GM11168 (cell line): ENCODE results near the gene LIX1L.

Source experiments
- in situ Hi-C: fragments of 300-500 bp; cut with MboI; formaldehyde crosslinking; loops from one replicate; pipeline ENCODE4 v1.12.0; 2022; ENCODE audit warnings: low sequenced_read_pairs; ENCODE audit not compliant: unreplicated experiment

Gene LIX1L

DNA sequence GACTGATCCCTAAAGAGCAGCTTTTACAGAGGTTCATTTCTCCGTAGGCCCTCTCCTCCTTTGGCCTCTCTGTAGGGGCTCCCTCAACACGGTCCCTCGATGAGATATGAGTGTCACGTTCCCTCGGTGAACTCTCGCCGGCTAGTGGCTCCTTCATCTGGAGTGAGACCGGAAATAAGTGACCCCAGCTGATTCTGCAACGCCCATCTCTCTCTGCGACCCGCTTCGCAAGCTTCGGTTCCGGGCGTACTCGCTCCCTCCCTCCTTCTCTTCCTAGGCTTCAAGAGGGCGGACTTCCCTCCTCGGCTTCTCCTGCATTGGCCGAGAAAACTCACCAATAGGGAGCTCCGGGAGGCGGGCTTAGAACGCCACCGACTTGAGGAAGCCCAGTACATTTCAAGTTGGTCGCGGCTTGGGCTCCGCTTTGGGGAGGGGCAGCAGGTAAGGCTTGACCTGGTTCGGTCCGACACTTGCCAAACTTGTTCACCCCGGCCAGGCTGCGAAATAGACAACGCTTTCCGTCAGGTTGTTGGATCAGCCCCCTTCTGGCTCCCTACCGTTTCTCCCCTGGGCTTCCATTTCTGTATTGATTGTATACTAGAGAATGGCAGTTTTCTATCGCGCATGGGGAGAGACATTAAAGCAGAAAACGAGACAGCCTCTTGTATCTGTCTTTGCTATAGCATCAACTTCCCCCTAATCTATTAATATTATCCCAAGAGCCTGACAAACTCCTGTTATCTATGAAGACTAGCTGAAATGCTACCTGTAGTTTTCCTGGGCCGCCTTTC is 6.7 kb upstream of the LIX1L start, which contains the start of the genes ANKRD34A and POLR3GL:
TSS of gene ANKRD34A (minus strand) at position 248 of the 791 bp plus-strand sequence. CDS start 2,816 bp downstream, outside the sequence.
TSS of gene POLR3GL (plus strand) at position 363 of the 791 bp plus-strand sequence. CDS start 10,176 bp downstream, outside the sequence.
- in situ Hi-C loops, result no loop called here

DNA sequence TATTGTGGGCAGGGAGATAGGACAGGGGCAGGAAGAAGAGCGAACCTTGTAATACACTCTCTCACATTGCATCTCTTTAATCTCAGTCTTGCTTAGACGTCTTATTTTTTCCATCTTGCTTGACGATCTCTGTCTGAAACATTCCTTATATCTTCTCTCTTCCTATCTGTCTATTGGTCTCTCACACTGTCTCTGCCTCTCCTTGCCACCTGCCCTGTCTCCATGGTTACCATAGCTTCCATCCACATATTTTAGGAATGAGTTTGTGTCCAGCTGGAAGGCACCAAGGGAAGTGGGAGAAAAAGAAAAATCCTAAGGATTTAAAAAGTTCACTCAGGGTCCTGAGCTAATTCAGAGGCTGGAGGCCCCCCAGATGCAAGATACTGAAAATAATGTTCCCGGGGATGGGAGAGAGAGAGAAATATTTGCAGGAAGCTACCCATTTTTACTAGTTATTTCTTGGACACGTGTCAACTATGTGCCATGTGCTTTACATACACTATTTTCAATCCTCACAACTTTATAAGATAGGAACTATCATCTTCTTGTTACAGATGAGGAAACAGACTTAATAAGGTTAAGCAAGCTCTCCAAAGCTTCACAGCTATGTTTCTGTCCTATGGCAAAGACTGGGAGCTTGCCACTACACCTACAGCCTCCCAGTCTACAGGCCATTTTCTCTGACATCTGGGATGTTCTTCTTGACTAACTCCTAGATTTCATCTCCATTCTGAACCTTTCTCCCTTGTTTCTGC is 5.6 kb upstream of the LIX1L start:
- in situ Hi-C loops, result no loop called here

DNA sequence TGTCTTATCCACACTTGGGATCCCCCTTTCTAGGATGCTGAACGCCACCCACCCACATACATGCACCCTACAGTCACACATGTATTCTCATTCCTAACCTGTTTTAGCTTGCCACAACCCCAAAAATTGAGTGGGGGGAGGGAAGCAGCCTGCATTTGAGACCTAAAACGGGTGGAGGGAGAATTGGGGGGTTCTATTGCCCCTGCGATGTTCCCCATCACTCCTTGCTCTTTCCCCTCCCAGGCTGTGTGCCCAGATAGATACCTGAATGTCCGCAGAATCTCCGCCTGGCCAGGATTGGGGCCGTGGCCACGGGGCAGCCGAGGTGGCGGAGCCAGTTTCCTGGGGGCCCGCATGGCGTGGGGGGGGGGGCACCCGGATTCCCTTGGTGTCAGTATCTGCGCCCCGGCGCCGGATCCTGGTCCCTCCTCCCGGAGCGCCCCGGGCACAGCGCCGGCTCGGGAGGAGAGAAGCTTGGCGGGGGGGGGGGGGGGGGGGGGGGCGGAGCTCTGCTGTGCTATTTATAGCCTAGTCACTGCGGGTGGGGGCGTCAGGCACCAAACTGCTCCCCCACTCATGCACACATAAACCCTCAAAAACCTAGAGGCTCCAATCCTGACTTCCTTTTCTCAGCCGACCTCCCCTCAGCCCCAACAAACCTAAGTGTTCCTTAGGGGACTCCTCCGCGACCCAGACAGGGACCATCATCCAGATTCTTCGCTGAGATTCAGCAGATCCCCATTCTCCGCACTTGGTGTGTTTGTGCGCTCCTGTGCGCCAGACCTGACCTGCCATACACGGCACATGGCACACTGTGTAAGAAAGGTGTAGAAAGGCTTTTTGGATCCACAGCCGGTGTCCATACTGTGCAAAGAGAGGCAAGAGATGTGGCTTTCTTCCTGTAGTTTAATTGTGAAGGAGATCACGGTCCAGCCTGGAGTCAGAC is 4.6 kb upstream of the LIX1L start:
- in situ Hi-C loops, result no loop called here

DNA sequence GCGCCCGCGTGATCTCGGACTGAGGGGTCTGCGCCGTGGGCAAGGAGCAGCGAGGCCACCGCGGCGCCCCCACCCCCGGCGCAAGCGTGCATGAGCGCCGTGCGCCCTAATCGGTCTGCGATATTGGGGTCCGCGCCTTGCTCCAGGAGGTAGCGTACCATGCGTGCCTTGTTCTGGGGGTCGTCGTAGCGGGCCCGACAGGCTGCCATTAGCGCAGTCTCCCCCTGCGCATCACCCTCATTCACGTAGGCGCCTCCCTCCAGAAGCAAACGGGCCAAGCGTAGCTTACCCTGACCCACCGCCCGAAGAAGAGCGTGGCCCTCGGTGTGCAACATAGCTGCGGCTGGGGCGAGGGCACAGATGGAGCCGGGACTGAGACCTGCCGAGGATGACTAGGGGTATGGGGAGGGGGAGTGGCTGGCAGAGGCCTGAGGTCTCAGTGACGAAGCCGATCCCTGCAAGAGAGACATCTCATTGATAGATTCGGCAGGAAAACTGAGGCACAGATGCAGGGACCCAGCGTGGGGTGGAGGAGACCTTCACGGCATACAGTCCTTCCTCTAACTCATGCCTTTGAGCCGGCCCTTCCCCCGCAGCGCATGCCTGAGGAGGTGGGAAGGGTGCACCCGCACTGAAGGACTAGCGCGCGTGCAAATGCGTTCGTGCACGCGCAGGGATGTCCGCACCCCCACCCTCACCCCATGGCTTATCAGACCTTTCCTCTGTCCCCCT is 3.8 kb upstream of the LIX1L start:
- in situ Hi-C loops, result no loop called here

DNA sequence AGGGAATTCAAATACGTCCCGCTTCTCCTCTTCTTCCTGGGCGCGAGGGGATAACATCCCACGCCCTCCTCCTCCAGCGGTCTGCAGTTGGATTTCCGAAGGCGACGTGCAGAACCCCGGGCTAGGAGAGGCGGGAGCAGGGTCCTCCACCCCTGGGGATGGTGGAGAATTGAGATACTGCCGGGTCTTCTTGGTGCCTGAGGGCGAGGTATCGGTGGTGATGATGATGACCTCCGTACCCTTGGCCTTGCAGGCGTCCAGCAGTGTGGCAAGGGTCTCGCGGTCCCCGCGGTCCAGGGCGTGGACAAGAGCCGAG is 3.2 kb upstream of the LIX1L start:
- in situ Hi-C loops, result no loop called here

DNA sequence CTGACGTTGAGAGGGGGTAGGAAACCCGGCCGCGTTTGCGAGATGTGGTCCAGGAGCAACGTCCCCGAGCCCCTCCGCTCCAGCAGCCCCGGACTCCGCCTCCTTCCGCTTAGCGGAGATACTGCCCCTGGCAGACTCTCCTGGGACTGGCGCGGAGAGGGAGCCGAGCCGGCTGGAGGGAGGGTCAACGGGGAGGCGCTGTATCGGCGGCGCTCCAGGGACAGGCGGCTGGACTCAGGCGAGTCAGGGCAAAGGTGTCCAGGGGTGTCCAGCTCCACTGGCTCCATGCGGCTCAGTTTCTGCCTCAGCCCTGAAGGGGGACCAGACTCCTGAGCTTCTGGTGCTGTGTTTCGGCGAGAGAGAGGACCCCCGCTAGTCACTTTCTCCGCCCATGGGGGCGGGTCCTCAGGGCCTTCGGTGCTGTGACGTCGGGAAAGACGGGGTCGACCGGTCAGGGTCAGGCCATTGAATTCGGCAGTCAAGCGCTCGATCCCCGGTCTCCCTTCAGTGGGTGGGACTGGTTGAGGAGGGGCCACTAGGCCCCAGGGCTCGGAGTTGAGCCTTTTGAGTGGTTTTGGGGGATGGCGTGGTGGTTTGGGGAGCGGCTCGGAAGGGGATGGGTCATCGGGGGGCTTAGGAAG is 2.8 kb upstream of the LIX1L start:
- in situ Hi-C loops, result no loop called here

DNA sequence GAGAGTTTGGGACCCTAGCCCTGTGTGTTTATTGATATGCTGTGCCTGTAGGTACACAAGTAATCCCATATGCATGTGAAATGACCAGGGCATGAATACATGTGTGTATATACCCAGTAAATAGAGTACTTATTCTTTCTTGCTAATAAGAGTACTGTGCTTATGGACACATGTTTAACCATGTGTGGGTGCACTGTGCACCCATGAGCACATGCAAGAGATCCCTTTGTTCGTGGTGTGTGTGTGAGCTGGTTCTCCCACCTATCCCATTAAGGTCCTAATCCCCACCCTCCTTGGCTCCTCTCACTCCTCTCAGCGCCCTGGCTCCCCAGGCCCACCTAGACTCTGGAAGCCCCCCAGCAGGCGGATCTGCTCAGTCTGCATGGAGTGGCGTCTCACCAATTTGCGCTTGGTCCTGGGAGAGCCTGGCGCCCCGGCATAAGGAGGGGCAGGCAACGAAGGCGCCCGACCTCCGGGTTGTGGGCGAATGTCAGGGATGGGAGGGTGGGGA is 2.2 kb upstream of the LIX1L start:
- in situ Hi-C loops, result no loop called here

DNA sequence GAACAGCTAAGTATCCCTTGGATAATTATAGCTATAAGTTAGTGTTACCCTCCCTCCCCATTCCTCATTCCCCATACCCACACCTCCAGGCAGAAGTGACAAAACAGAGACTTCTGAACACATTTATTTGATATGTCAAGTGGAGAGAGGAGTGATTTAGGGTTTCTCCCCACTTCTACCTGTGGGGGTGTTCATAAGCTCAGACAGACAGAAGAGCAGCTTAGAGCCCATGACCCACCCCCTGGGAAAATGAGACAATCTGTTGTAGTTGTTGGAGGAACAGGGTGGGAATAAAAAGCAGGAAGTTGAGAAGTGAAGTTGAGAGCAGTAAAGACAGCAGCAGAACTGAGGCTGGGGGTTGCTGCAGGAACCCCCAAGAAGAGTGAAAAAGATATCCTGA is 1.5 kb upstream of the LIX1L start:
- in situ Hi-C loops, result no loop called here

DNA sequence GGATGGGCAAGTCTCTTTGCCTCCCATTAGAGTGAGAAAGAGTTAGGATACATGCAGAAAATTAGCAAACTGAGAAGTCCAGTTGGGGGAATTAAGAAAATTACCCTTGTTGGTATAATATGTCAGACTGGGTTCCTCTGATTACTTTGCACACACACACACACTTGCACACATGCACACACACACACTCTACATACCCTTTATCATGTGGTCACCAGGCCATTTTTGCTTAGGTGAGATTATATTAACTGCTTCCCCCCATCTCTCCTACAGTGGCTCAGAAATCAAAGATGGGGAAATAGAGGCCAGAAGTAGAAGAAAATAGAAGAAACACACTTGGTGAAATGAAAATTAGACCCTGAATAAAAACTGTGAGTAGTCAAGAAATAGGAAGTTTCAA is 917 bp upstream of the LIX1L start:
- in situ Hi-C loops, result no loop called here

DNA sequence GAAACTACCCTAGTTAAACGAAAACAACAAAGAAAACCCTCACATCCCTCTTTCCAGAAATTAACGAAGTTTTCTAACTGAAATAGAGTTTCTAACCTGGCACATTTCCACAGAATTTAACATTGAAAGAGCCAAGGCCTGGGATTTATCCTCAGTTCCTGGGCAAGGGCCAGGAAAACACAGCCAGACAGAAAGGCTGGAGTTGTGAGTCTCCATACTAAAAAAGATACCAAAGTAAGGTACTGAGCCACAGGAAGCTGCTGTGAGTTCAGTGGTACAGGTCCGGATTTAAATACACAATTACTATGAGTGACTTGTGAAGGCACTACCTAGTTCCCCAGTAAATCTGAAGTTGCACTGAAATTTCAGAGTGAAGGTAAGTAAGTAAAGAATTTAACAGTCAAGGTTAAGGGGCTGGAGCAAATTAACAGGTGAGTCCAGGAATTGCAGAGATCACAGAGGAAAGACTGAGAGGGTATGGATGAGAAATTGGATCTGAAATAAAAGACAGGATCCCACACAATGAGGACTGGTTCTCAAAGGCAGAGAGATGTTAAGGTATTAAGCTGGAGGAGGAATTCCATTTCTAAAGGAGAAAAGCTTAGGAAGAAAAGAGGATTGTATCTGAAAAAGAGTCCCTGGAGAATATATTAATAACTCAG is 905 bp downstream of the LIX1L start:
- in situ Hi-C loops, result no loop called here

DNA sequence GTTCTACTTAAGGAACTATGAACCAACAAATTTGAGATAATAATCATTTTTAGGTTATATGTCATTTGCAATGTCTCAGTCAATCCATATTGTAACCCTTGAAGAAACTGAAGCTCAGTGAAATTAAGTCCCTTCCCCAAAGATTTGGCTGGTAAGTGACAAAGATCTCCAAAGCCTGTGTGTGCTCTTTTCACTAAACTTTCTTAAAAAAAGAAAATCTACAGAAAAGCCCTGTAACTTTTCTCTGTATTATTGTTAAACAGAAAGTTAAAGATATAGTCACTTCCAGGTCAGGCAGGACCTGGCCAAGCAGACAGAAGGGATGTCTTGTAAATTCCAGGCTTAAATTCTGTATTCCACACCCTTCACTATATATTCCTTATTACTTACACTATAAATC is 1.5 kb downstream of the LIX1L start:
- in situ Hi-C loops, result no loop called here

DNA sequence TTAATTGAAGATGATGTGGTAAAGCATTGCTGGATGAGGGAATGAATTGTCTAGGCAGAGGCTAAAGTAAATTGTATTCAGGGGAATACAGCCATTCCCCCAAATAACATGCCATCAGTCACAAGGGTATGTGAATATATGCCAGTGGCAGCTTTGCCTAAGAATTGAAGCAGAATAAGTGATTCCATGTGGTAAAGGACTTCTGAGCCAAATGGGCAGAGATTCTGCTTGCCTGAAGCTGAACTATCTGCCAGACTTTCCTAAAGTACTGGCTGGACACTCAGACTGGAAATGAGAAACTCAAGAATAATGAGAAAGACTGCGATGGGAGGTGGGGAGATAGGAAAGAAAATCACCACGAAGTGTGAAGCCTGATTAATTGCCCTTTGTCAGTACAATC is 2.4 kb downstream of the LIX1L start:
- in situ Hi-C loops, result no loop called here

DNA sequence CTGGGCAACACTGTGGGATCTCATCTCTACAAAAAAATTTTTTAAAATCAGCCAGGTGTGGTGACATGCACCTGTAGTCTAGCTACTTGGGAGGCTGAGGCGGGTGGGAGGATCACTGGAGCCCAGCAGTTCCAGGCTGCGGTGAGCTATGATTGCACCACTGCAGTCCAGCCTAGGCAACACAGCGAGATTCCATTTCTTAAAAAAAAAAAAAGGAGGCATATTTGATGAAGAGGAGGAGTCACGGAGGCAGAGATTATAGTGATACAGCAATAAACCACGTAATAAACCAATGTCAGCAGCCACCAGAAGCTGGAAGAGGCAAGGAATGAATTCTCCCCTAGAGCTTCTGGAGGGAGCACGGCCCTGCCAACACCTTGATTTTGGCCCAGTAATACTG is 4.0 kb downstream of the LIX1L start:
- in situ Hi-C loops, result no loop called here

DNA sequence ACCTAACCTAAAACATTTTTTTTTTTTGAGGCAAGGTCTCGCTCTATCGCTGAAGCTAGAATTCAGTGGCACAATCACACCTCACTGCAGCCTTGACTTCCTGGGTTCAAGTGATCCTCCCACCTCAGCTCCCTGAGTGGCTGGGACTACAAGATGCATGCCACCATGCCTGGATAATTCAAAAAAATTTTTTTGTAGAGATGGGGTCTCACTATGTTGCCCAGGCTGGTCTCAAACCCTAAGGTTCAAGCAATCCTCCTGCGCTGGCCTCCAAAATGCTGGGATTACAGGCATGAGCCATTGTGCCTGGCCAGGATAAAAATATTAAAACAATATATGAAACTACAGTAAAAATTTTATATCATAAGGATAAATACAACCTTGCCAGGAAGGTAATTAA is 4.9 kb downstream of the LIX1L start:
- in situ Hi-C loops, result no loop called here

DNA sequence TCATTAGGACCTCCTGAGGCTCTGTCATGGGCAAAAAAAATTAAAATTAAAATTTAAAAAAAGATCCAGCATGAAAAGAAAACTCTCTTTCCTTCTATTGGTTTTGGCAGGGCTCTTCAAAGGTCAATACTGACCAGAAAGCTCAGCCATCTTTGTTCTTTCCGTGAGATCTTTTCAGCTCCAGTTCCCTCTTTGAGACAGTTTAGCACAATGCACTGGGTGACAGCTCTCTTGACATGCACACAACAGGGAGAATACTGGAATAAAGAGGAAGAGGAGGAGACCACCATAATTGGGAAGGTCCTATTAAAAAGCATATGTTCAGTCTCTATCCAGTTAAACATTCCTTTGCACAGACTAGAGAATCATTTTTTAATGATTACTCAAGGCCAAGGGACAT is 6.3 kb downstream of the LIX1L start:
- in situ Hi-C loops, result no loop called here

DNA sequence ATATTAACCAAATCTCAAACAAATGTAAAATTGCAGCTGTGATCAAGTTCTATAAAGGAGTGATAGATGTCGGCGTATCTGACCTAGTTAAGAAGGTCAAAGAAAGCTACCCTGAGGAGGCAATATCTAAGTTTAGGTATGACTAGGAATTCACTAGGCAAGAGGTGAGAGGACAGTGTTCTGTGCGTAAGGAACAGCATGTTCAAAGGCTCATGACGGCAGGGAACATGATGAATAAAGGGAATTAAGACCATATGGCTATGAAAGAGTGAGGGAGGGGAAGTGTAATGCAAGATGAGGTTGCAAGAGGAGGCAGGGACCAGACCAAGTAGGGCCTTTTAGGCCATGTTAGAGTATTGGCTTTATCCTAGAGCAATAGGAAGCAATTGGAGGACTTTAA is 8.6 kb downstream of the LIX1L start:
- in situ Hi-C loops, result no loop called here

DNA sequence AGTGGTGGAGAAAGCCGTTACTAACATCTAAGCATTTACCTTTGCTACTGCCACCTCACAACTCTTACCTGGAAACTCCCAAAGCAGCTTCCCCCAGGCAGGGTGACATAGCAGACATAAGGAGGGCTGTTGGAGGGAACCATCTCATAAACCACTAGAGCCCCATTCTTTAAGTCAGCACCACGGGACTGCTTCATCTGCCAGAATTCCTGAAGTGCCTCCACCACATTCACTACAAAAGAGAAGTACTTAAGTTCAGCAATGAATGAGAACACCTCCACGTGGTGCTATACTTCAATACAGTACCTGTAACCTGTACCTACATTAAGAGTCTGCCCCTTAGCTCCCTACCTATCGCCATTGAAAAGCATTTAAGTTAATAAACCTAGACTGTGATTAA is 10.3 kb downstream of the LIX1L start:
- in situ Hi-C loops, result no loop called here

DNA sequence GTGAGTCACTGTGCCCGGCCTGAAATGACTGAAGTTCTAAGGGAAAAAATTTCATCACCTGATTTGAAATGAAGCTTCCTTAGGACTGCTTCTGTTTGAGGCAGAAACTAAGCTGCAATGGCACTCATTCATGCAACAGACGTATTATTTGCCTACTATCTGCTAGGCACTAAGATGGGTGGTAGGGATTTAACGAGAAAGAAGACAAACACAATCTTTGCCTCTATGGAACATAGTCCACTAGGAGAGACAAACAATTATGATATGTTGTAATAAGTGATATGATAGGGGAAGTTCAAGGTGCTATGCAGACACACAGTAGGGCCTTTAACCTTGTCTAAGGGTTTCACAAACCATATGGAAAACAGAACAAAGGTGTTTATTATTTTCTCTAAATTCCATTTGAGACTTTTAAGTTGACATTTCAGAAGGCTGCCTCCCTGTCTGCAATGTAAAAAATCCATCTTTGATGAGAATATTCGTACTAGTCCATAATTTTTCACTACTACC is 11.3 kb downstream of the LIX1L start:
- in situ Hi-C loops, result no loop called here

DNA sequence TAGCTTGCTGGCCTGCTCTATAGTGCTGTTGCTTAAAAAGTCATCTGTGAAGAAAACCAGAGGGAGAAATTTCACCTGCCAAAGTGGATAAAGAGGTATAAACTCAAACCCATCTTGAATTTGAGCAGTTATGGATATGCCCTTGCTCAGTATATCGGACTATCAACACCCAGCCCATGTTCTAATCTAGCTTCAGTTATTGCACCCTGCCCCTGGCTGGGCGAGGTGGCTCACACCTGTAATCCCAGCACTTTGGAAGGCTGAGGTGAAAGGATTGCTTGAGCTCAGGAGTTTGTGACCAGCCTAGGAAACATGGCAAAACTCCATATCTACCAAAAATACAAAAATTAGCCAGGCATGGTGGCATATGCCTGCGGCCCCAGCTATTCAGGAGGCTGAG is 13.3 kb downstream of the LIX1L start:
- in situ Hi-C loops, result no loop called here
